ENCODE results near the gene GADL1.
A peak's percentile ranks its signal among the peaks of the same experiment; 100 is the strongest.

Gene GADL1

DNA sequence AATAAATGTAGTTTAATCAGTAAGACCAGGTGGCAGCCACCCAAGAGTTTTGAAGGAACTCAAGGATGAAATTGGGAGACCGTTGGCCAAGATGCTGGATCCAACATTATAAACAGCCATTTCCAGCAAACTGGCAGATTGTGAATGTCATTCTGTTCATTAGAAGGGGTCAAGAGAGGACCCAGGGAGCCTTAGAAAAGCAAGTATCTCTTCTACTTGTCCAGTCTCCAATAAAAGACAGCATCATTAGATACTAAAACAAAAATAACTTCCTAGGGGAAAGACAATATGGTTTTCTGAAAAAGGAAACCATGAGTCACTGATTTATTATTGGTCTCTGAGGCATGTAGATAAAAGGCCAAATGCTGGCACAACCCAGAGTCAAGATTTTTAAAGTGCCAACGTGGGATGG is 67.9 kb downstream of the GADL1 start:
- H3K4me3 ChIP-seq (ENCODE audit: low read depth, low read length) = no peak overlapping the region
- no peak for DNase-seq (ENCODE audit: low read depth)
- TF ChIP-seq, protein P1, sequence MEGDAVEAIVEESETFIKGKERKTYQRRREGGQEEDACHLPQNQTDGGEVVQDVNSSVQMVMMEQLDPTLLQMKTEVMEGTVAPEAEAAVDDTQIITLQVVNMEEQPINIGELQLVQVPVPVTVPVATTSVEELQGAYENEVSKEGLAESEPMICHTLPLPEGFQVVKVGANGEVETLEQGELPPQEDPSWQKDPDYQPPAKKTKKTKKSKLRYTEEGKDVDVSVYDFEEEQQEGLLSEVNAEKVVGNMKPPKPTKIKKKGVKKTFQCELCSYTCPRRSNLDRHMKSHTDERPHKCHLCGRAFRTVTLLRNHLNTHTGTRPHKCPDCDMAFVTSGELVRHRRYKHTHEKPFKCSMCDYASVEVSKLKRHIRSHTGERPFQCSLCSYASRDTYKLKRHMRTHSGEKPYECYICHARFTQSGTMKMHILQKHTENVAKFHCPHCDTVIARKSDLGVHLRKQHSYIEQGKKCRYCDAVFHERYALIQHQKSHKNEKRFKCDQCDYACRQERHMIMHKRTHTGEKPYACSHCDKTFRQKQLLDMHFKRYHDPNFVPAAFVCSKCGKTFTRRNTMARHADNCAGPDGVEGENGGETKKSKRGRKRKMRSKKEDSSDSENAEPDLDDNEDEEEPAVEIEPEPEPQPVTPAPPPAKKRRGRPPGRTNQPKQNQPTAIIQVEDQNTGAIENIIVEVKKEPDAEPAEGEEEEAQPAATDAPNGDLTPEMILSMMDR (conservative IDR thresholded peaks at IDR 0.05; ENCODE audit: low read depth, low read length) = no peak

DNA sequence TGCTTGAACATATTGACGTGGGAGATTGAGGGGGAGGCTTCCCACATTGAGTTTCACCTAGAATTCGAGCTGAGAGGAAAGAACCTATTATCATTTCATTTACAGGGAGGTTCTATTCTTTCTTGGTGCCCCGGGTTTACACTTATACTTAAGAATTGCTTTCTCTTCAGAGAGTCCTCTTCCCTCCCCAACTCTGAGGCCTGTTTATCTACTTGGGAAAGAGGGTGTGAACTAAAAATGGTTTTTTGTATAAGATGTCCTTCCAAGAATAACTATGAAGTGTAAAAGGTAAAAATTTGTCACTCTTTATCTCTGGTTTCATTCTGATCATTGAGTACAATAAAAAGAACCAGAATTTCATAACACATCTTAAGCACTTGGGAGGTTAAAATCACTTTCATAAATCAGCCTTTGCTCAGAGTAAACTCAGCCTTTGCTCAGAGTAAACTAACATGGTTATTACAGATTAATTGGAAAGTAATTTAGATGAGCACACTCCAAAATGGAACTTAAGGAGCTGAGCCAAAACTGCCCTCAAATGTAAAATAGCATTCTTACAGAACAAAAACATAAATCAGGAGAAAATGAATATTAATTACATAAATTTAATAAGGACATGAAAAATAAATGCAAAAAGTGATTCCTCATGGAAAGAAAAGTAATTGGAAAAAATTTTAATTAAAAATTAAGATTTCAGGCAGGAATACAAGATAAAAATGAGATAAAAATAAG is 75.2 kb downstream of the GADL1 start:
- TF ChIP-seq, protein P1 (conservative IDR thresholded peaks at IDR 0.05; ENCODE audit: low read depth, low read length) = no peak
- no peak for DNase-seq (ENCODE audit: low read depth)
- no peak overlapping the region for H3K4me3 ChIP-seq (ENCODE audit: low read depth, low read length)

DNA sequence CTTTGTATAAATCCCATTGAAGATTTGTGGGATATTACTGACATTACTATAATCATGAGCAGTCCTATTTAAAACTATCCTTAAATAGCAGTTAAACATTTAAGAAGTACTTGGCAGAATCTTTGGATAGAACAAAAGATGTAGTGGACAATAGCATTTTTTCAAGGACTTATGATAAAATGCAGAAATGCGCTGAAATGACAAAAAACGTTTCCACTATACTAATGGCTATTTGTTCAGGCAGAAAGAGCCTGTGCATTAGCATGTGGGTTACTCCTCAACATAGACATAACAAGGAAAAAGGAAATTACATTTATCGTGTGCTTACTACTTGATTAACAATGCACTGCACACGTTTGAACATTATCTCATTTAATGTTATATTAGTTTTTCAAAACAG is 80.7 kb downstream of the GADL1 start:
- TF ChIP-seq, protein P1 (conservative IDR thresholded peaks at IDR 0.05; ENCODE audit: low read depth, low read length) = no peak
- no peak overlapping the region for H3K4me3 ChIP-seq (ENCODE audit: low read depth, low read length)
- no peak for DNase-seq (ENCODE audit: low read depth)

DNA sequence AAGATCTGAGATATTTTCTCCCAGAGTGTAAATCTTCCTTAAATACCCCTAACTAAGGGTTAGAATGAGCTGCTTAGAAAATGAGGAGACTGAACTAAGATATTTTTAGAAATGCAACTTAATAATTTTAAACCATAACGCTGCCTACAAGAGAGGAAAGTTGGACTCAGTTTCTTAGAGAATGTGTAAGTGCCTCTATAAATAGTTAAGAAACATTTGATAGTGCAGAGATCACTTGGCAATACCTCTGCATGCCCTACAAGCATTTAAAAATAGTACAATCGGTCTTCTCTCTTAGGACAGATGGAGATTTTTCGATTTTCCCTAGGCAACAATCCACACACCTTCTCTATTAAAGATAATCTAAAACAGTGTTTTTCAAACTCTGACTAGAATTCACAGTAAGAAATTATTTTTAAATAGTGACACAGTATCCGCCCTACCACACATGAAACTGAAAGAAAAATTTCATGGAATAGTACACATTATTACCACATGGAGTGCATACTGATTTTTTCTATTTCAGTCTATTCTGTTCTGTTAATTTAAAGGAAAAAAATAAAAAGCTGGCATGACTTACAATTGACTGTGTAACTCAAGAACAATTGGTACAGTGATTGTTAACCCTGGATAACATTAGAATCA is 83.2 kb downstream of the GADL1 start:
- H3K4me3 ChIP-seq (ENCODE audit: low read depth, low read length) = no peak overlapping the region
- peak; percentile 5 for DNase-seq (ENCODE audit: low read depth)
- TF ChIP-seq, protein P1 (conservative IDR thresholded peaks at IDR 0.05; ENCODE audit: low read depth, low read length) = no peak

DNA sequence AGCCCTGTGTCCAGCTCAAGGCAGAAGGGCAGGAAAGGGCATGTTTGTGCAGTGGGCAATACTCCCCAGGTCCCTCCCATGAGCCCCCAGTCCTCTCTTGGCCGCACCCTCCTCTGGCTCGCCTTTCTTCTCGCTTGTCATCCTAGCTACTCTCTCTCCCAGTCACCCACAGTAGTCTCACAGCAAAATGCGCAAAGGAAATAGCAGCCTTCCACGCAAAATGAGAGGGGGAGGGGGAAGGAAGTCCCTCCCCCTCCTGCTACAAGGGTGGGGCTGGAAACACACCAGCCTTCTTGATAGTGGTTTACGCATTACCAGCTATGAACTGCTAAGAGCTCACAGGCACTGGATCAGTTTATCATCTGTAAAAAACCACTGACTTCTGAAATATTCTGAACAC is 83.8 kb downstream of the GADL1 start:
- H3K4me3 ChIP-seq (ENCODE audit: low read depth, low read length) = no peak overlapping the region
- DNase-seq (ENCODE audit: low read depth) = no peak
- TF ChIP-seq, protein P1 (conservative IDR thresholded peaks at IDR 0.05; ENCODE audit: low read depth, low read length) = no peak

DNA sequence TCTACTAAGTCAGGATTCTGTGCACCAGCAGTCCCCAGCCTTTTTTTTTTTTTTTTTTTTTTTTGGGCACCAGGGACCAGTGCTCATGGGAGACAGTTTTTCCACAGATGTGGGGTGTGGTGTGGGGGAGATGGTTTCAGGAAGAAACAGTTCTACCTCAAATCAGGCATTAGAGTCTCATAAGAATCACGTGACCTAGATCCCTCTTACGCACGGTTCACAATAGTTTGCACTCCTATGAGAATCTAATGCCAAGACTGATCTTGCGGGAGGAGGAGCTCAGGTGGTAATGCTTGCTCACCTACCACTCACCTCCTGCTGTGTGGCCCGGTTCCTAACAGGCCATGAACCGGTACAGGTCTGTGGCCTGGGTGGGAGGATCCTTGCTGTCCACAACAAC is 88.8 kb downstream of the GADL1 start:
- no peak overlapping the region for H3K4me3 ChIP-seq (ENCODE audit: low read depth, low read length)
- DNase-seq (ENCODE audit: low read depth) = no peak
- TF ChIP-seq, protein P1 (conservative IDR thresholded peaks at IDR 0.05; ENCODE audit: low read depth, low read length) = no peak

DNA sequence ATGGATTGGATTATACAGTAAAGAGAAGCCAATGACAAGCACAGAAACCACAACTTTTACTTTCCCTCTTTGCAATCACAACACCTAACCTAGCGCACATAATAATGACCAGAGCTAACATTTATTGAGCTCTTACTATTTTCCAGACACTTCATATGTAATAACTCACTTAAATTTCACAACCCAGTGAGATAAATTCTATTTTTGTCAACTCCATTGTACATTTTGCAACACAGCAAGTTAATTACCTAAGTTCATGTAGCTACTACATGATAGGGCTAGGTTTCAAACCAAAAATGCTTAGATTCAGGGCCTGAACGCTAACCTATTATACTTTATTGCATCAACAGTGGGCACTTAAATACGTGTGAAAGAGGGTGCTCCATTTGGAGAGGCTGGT is 89.5 kb downstream of the GADL1 start:
- DNase-seq (ENCODE audit: low read depth) = no peak
- H3K4me3 ChIP-seq (ENCODE audit: low read depth, low read length) = no peak overlapping the region
- TF ChIP-seq, protein P1 (conservative IDR thresholded peaks at IDR 0.05; ENCODE audit: low read depth, low read length) = no peak
